Peyer's patch (tissue), 4 donors: ENCODE results near the gene PRKACB.

Experiments used
- POLR2A ChIP-seq, 2 donors: fragments of 450-650 bp; IDR thresholded peaks; one replicate each; pipeline ENCODE4 v1.5.1; 2017; ENCODE audit warnings: antibody characterized with exemption in 2 of 2, mild to moderate bottlenecking in 2 of 2, moderate library complexity in 2 of 2
- TF ChIP-seq, protein P1 (sequence below), 6 experiments: fragments of 450-650 bp in 4 of 6; fragments of 200-600 bp in 2 of 6; sonication (generic) in 1 of 6; IDR thresholded peaks; one replicate each; pipeline ENCODE4 v1.5.1; 2017 to 2019; ENCODE audit warnings: antibody characterized with exemption in 6 of 6, mild to moderate bottlenecking in 3 of 6, moderate library complexity in 1 of 6

DNA sequence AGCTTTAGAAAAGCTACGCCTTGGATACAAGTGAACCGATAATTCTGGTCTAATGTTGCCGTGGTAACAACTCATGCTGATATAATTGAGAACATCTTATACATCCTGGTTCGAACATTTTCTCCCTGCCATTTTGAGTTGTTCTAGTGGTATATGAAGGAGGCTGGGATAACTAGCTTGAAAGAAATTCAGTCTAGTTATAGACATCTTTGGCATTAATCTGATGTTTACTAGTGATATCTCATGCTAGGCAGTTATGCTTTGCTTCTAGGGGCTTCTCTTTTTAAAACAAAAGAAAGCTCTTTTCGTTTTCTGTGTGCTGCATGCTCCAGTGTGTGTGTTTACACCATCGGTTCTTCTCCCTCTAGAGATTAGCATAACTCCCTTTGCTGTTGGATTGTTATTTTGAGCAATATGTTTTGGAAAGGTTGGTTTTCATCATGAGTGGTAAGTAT lies 20.5 kb downstream of the PRKACB start:
- TF ChIP-seq, protein P1, sequence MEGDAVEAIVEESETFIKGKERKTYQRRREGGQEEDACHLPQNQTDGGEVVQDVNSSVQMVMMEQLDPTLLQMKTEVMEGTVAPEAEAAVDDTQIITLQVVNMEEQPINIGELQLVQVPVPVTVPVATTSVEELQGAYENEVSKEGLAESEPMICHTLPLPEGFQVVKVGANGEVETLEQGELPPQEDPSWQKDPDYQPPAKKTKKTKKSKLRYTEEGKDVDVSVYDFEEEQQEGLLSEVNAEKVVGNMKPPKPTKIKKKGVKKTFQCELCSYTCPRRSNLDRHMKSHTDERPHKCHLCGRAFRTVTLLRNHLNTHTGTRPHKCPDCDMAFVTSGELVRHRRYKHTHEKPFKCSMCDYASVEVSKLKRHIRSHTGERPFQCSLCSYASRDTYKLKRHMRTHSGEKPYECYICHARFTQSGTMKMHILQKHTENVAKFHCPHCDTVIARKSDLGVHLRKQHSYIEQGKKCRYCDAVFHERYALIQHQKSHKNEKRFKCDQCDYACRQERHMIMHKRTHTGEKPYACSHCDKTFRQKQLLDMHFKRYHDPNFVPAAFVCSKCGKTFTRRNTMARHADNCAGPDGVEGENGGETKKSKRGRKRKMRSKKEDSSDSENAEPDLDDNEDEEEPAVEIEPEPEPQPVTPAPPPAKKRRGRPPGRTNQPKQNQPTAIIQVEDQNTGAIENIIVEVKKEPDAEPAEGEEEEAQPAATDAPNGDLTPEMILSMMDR (IDR thresholded peaks at IDR 0.05), result no peak
- no peak for TF ChIP-seq POLR2A (IDR thresholded peaks at IDR 0.05)
